HG02798 (cell line): ENCODE results near the gene GNB1L.
"Not testable (repeated sequence)": the region's sequence is repeated elsewhere in the genome, so short reads cannot be mapped to it uniquely, and the experiment has no call there.

Source experiments
- ATAC-seq: cut with Tn5 transposase; IDR thresholded peaks from one replicate; pipeline ENCODE4 v1.9.1; 2021; ENCODE audit warnings: mild to moderate bottlenecking; ENCODE audit not compliant: unreplicated experiment, poor library complexity

GNB1L gene

GRCh38 chr22:19802001-19802893 is 52.4 kb downstream of the GNB1L start:
- no peak for ATAC-seq

GRCh38 chr22:19801340-19802000 is 53.2 kb downstream of the GNB1L start:
- ATAC-seq: no peak

DNA sequence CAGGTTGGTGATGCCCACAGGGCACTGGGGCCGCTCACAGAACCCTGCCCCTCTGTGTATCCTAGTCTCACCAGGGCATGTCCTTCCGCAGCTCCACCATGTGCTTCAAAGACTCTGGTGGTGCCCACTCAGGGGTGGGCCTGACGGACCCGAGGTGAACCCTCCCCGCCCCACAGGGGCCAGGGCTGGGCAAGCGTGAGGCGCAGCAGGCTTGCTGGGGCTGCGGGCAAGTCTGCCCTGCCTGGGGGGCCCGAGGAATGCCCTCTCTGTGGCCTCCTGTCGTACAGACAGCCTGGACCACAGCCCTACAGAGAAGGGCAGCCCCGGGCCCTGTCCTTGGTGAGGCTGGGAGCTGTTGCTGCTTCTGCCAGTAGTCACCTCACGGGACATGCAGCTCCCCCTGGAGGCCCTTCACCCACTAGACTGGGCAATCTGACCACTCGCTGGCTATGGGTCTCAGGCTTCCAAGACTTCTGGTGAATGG is 53.9 kb downstream of the GNB1L start:
- no peak for ATAC-seq

DNA sequence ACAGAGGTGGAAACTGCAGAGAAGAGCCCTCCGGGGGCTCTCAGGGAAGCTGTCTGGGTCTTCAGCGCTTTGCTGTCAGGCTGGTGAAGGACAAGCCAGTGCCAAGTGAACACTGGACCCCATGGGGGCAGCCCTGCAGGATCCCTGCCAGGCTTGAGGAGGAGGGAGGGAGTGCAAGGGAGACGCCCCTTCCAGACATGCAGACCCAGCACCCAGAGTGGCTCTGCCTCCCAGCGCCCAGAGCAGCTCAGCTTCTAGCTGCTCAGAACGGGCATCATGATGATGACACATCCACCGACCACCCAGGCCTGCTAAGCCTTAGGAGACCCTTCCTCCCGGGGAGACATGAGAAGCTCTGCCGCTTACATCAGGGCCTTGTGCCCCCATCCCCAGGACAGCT is 54.4 kb downstream of the GNB1L start:
- ATAC-seq: no peak

- no peak for ATAC-seq
Observed at GRCh38 chr22:19799322-19800190, 55.1 kb downstream of the GNB1L start.

DNA sequence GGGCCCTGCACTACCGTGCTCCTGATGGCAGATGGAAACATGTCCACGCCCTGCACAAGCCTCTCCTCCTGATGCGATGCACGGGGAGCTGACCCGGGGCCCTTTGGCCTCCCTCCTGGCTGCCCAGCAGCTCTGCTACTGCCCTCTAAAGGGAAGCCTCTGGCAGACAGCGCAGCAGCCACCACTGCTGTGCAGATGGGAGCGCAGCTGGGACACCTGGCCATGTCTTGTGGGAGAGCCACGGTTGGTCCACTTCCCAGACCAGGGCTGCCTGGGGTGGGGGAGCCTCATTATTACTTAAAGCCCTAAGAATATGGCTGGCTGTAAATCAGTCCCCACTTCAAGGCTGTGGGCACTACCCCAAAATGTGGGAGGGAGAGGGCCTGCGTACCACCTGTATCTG is 55.8 kb downstream of the GNB1L start:
- ATAC-seq: no peak

GRCh38 chr22:19798003-19798665 is 56.5 kb downstream of the GNB1L start:
- no peak for ATAC-seq

DNA sequence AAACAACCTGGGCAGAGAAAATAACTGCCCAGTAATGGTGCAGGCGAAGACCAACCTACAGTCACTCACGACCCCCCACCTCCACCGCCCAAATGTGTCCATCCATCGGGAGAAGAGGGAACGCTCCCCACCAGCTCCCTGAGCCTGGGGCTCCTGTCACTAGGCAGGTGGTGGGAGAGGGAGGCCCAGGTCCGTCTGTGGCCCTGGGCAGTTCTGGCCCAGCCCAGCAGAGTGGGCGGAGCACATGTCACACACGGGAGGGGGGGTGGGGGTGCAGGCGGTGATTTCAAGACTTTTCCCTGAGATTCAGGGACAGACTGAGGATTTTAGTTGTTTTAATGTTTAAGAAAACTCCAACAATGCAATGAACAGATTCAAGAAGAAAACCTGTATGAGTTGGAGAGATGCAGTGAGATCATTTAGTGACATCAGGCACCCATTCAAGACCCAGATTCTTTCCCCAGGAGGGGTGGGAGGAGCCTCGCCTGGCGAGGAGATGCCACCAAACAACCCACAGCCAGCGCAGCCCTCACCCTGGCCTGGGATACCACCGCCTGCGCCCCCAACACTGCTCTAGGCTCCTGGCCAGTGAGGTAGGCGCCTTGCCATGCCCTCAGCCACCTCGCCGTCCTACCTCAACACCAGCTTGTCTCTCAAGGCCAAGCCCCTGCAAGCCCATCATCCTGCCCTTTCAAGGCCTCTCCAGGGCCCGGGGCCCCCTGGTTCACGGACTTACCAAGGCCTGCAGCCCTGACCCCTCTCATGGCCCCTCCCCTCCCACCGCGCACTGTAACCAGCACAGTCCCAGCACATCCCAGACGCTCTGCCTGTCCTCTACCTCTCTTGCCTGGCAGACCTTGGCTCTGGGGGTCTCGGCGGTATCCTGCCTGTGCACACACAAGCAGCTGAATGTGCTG is 57.3 kb downstream of the GNB1L start:
- no peak for ATAC-seq

DNA sequence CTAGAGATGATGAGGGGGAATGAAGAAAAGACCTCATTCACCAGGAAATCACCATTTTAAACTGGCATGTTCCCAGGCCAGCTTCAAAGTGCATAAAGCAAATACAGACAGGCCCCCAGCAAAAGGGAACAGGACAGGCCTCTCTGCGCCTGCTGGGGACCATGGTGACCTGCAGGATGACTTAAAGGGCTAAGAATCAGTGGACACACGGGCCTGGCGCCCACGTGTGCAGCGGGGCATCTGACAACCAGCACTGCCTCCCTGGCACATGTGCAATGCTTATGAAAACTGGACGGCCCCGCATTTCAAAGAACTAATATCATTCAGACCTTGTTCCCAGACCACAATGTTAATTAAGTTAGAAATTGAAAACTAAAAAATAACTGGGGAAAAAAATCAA is 58.5 kb downstream of the GNB1L start:
- no peak for ATAC-seq

GRCh38 chr22:19795617-19796008 is 59.1 kb downstream of the GNB1L start:
- ATAC-seq: no peak

DNA sequence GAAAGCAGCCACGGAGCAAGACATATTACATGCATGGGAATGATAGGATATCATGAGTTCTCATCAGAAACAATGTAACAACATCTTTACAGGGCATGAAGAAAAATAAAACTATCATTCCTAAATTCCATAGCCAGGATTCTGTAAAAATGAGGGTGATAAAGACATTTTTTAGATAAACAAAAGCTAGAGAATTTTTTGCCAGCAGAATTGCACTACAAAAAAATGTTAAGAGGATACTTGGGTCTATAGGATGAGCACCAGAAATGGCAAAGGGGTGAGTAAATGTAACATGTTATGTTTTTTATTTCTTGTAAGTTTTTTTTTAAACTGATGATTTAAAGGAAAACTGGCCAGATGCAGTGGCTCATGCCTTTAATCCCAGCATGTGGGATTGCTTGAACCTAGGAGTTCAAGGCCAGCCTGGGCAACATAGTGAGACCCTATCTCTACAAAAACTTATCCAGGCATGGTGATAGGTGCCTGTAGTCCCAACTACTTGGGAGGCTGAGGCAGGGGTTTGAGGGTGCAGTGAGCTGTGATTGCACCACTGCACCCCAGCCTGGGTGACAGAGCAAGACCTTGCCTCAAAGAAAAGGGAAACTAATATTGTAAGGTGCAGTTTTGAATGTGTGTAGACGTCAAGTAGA is 60.9 kb downstream of the GNB1L start:
- no peak for ATAC-seq

- no peak for ATAC-seq
Observed at GRCh38 chr22:19793161-19793560, 61.5 kb downstream of the GNB1L start.

DNA sequence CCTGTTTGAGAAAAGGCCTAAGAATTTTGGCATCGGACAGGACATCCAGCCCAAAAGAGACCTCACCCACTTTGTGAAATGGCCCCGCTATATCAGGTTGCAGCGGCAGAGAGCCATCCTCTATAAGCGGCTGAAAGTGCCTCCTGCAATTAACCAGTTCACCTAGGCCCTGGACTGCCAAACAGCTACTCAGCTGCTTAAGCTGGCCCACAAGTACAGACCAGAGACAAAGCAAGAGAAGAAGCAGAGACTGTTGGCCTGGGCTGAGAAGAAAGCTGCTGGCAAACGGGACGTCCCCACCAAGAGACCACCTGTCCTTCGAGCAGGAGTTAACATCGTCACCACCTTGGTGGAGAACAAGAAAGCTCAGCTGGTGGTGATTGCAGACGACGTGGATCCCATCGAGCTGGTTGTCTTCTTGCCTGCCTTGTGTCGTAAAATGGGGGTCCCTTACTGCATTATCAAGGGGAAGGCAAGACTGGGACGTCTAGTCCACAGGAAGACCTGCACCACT is 62.2 kb downstream of the GNB1L start:
- not testable (repeated sequence) for ATAC-seq

GRCh38 chr22:19791894-19792293 is 62.8 kb downstream of the GNB1L start:
- no peak for ATAC-seq

GRCh38 chr22:19791243-19791642 is 63.4 kb downstream of the GNB1L start:
- no peak for ATAC-seq

GRCh38 chr22:19789828-19790227 is 64.8 kb downstream of the GNB1L start:
- ATAC-seq: no peak

DNA sequence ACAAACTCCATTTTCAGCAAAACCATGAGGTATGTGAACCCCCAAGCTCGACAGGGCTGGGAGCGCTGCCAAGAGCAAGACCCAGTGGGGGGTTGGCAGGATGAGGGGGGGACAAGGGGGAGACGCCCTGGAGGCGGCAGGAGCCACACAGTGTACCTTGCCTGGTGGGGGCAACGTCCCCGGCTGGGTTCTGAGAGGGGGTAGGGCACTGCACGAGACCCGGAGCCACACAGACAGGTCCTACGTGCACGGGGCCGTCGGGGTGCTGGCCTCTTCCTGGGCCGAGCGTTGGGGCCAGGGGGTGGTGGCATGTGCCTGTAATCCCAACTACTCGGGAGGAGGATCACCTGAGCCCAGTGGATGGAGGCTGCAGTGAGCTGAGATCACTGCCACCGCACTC is 65.3 kb downstream of the GNB1L start:
- no peak for ATAC-seq

DNA sequence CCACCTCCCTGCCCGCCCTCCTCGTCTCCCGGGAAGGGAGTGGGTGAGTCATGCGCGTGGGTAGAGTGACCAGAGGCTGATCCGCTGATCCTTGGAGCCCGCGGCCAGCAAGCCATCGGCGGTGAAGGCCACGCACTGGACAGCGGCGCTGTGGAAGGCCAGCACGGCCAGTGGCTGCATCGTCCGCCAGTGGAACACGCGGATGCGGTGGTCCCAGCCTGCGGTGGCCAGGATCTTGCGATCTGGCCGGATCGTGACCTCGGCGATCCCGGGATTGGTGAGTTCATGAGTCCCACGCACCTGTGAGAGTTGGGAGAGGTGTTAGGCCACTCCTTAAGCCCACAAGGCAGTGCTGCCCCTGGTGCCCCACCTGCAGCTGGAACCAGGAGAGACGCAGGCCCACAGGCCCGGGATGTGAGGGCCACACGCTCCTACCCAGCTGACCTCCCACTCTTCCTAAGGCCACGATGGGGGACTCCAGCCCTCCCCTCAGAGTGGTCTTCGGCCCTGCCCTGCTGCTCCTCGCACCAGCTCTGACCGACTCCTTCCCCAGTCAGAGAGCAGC is 65.9 kb downstream of the GNB1L start:
- no peak for ATAC-seq
